SK-N-MC (cell line): ENCODE measurements around the gene TTC16.

Experiments used
- DNase-seq: peaks from one replicate; pipeline ENCODE4 v3.0.0-alpha.2; 2011; ENCODE audit warnings: low read depth, low spot score
- H3K27ac ChIP-seq: fragments of 200-600 bp; sonication (generic); 2 replicates; pipeline ENCODE4 v1.5.1; 2016; ENCODE audit warnings: mixed run types
- H3K36me3 ChIP-seq: fragments of 200-600 bp; sonication (generic); 2 replicates; pipeline ENCODE4 v1.6.1; 2017; ENCODE audit warnings: antibody characterized with exemption, low read length, mixed read lengths; ENCODE audit not compliant: insufficient read depth
- H3K4me3 ChIP-seq: fragments of 200-600 bp; sonication (generic); 2 replicates; pipeline ENCODE4 v1.5.1; 2016
- H3K9ac ChIP-seq: fragments of 200-600 bp; sonication (generic); 2 replicates; pipeline ENCODE4 v1.8.0; 2017; ENCODE audit warnings: mixed run types, mixed read lengths; ENCODE audit not compliant: insufficient read length
- H3K9me3 ChIP-seq: fragments of 200-600 bp; sonication (generic); 2 replicates; pipeline ENCODE4 v1.6.1; 2017; ENCODE audit warnings: low read depth, mild to moderate bottlenecking, antibody characterized with exemption, low read length, moderate library complexity, mixed read lengths
- EZH2 ChIP-seq: fragments of 200-600 bp; sonication (generic); IDR thresholded peaks from one replicate; pipeline ENCODE4 v1.6.1; 2017; ENCODE audit warnings: antibody characterized with exemption
- FOXP2 ChIP-seq: optimal IDR thresholded peaks from 2 replicates; pipeline ENCODE3; 2011; ENCODE audit warnings: mild to moderate bottlenecking, moderate library complexity; ENCODE audit not compliant: insufficient read depth; ENCODE audit errors: extremely low read length, control extremely low read depth
- POLR2AphosphoS5 ChIP-seq: IDR thresholded peaks from 2 replicates; pipeline ENCODE4 v1.6.1; 2012; ENCODE audit warnings: mild to moderate bottlenecking, low read depth, low read length, borderline replicate concordance

The TTC16 gene

DNA sequence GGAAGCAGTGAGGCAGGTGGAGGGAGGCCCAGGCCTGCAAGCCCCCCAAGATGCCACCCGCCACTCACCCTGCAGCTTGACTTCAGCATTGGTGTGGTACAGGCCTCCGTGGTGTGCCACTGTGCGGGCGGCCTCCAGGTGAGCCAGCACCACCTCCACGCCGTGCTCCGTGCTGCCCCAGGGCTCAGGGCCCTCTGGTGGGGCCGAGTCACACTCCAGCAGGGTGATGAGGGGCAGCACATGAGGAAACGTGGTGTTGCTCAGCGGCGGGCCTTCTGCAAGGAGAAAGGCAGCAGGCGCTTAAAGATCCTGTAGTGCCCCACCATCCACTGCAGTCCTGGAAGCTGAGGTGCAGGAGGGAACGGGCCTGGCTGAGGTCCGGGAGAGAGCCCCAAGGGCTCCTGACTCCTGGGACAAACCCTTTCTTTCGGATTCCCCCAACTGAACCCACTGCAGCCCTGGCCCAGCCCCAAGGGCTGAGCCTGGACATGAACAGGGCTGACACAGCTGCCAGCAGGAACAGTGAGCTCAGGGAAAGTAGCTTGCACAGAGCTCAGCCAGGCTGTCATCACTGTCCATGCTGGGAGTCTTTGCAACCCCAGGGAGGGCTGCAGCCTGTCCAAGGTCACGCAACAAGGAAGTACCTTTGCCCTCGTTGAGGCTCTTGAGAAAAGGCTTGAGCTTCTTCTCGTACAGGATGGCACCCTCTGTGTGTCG lies 23.9 kb downstream of the TTC16 start:
- no peak for TF ChIP-seq FOXP2
- TF ChIP-seq POLR2AphosphoS5: no peak
- TF ChIP-seq EZH2: no peak
- no peaks in the 10 kb centered on the region for H3K9me3 ChIP-seq
- H3K36me3 ChIP-seq: no peaks in the 10 kb centered on the region
- H3K4me3 ChIP-seq: no peak overlapping the region
- H3K9ac ChIP-seq: no peak overlapping the region
- DNase-seq: no peak
- no peak overlapping the region for H3K27ac ChIP-seq

DNA sequence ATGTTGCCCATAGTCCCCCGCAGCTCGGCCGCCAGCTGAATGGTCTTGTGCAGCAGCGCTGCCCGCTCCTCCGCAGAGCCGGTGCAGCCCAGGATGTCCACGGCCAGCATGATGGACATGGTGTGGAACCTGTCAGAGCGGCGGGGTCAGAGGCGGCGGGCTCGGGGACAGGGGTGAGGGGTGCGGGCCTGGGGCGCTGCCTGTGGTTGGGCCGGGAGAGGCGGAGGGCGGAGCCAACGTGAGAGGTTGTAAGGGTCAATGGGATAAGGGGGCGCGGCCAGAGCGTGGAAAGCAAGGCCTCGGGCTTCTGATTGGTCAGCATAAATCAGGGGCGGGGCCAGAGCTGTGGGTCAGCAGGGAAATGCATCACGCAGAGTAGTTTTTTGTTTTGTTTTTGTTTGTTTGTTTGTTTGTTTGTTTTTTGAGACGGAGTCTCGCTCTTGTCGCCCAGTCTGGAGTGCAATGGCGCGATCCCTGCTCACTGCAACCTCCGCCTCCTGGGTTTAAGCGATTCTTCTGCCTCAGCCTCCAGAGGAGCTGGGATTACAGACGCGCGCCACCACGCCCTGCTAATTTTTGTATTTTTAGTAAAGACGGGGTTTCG lies 26.1 kb downstream of the TTC16 start:
- no peak for DNase-seq
- H3K27ac ChIP-seq: no peak overlapping the region
- H3K9me3 ChIP-seq: no peaks in the 10 kb centered on the region
- H3K9ac ChIP-seq: no peak overlapping the region
- TF ChIP-seq FOXP2 (no peak), POLR2AphosphoS5 (no peak), EZH2 (no peak)
- H3K4me3 ChIP-seq: no peak overlapping the region
- H3K36me3 ChIP-seq: no peaks in the 10 kb centered on the region

DNA sequence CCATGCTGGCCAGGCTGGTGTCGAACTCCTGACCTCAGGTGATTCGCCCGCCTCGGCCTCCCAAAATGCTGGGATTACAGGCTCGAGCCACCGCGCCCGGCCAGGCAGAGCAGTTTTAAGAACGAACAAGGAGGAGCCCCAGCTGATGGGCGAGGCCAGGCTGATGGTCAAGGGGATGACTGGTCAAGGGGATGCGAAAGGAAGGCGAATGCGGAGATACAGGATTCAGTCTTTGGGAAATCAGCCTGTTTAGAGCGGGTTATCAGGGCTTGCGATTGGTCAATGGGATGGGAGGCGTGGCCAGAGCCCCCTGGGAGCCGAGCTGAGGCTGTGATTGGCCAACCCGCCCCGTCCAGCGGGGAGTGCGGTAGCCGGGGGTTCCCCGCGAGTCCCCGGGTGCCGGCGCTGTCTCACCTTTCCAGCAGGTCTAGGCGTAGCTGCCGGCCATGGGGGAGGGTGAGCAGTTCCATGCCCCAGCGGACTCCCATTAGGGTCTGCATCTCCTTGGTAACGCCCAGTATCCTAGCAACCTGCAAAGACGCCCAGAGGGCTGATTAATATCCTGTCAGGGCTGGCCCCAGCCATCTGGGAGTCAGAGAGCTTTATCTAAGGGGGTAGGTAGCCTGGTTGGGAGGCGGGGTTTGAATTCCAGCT lies 26.7 kb downstream of the TTC16 start:
- Histone ChIP-seq H3K9me3 (no peaks in the 10 kb centered on the region), H3K4me3 (no peak overlapping the region), H3K9ac (no peak overlapping the region), H3K27ac (no peak overlapping the region), H3K36me3 (no peaks in the 10 kb centered on the region)
- peak; percentile 16 for DNase-seq
- TF ChIP-seq EZH2 (no peak), FOXP2 (no peak), POLR2AphosphoS5 (no peak)

DNA sequence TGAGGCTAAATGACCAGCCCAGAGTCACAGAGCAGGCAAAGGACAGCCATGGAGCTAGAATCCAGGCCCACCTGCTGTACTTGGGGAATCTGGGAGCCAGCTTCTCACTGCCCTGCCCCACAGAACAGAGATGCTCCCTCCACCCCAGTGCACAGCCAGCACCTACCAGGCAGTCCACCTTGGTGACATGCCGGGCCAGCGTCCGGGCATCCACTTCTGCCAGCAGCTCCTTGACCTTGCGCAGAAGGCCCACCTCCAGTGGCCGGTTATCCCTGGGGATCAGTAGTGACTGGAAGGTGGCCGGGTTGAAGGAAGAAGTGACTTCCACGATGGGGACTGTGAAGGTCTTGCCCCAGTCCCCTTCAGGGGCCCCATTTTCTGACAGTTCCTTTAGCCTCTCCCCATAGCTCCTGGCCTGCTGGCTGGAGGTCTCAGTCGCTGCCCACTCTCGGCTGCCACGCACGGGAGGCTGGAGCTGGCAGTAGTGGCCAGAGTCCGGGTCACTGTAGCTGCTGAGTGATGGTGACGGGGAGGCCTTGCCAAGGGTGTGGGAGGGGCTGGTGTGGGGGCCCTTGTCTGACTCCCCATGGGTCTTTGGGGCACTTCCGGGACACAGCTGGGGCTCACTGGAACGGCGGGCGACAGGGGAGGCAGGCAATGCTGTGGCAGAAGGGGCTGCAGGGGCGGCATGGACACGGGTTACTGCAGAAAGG lies 28.7 kb downstream of the TTC16 start:
- Histone ChIP-seq H3K9me3 (no peaks in the 10 kb centered on the region), H3K9ac (no peak overlapping the region), H3K4me3 (no peak overlapping the region), H3K36me3 (no peaks in the 10 kb centered on the region), H3K27ac (no peak overlapping the region)
- TF ChIP-seq EZH2 (no peak), POLR2AphosphoS5 (no peak), FOXP2 (no peak)
- no peak for DNase-seq

DNA sequence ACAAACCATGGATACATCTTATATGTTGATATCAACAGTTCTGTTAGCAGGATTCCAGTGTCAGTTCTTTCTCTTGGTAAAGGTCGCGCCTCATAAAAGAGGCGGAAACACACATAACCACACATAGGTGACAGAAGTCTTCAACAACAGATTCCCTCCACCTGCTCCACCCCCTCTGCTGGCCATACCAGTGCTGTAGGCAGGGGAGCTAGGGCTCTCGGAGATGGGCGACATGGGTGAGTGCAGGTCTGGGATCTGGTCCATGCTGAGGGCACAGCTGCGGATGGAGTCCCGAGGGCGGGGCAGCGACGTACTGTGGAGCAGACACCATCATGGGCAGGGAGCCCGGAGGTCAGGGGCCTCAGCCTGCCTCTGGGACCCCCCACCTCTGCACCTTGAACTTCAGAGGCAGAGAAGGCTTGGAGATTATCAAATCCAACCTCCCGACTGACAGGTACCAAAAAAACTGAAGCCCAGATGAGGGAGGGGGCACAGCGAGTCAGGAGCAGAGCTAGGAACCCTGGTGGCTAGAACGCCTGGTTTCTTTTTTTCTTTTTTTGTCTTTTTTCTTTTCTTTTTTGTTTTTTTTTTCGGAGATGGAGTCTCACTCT lies 31.2 kb downstream of the TTC16 start:
- H3K9ac ChIP-seq: no peak overlapping the region
- no peaks in the 10 kb centered on the region for H3K9me3 ChIP-seq
- H3K4me3 ChIP-seq: no peak overlapping the region
- H3K36me3 ChIP-seq: no peaks in the 10 kb centered on the region
- DNase-seq: no peak
- no peak overlapping the region for H3K27ac ChIP-seq
- TF ChIP-seq EZH2 (no peak), POLR2AphosphoS5 (no peak), FOXP2 (no peak)

DNA sequence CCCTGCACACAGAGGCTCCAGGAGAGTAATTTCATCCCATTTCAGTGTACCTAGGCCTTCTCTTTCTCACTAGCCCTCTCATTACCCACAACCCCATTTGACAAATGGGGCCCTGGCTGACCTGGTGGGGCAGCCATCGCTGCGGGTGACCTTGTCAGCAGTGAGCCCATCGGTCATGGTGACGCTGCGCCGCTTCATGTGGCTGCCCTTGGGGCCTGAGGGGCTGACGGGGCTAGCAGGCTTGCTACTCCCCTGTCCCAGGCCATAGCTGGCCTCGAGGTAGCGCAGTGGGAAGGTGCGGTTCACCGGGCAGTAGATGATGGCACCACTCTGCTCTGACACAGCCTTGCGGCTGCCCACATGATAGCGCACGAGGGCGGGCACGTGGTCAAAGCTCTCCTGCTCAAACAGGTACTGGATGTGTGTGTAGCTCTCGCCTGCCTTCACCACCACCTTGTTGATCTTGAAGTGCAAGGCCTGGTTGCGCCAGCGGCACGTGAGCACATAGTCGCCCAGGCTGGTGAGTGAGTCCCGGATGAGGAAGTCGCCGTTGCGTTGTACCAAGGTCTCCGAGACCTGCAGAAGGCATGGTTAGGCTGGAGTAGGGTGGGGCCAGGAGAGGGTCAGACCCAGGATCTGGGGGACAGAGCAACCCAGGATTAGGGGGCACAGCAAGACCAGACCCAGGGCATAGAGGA lies 33.4 kb downstream of the TTC16 start:
- TF ChIP-seq EZH2: no peak
- no peak for TF ChIP-seq FOXP2
- TF ChIP-seq POLR2AphosphoS5: no peak
- Histone ChIP-seq H3K9me3 (no peaks in the 10 kb centered on the region), H3K27ac (no peak overlapping the region), H3K36me3 (no peaks in the 10 kb centered on the region), H3K4me3 (no peak overlapping the region), H3K9ac (no peak overlapping the region)
- no peak for DNase-seq

DNA sequence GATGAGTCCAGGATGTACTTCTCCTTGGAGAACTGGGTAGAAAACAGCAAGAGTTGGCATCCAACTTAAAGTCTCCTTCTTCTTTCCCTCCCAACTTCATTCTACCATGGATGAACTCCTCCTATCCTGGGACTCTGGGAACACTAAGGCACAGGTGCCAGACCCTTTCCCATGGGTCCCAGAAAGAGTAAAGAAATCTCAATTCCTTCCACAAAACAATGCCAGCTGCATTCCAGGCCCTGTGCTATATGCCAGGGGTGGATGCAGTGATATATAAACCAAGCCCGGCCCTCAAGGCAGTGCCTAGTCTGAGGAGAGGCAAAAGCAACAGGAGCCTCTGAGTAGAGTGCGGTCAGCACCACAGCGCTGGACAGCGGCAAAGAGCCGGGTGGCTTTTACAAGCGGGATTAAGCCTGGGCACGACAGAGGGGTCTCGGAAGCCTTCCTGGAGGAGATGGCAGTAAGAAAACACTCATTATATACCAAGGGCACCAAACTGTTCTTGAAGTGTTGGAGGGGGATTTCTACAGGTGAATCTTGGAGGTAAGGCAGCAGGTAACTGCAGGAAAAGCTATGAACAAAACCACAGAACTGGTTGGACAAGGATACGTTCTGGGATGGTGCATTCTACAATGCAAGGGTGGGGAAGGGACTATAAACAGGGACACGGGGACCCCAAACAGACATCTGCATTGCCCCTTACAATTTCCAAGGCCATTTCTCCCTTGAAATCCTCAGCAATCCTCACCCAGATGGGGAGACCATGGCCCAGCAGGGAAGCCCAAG lies 35.6 kb downstream of the TTC16 start:
- Histone ChIP-seq H3K27ac (no peak overlapping the region), H3K9me3 (no peaks in the 10 kb centered on the region), H3K9ac (no peak overlapping the region), H3K36me3 (no peaks in the 10 kb centered on the region), H3K4me3 (no peak overlapping the region)
- no peak for DNase-seq
- TF ChIP-seq POLR2AphosphoS5 (no peak), EZH2 (no peak), FOXP2 (no peak)

DNA sequence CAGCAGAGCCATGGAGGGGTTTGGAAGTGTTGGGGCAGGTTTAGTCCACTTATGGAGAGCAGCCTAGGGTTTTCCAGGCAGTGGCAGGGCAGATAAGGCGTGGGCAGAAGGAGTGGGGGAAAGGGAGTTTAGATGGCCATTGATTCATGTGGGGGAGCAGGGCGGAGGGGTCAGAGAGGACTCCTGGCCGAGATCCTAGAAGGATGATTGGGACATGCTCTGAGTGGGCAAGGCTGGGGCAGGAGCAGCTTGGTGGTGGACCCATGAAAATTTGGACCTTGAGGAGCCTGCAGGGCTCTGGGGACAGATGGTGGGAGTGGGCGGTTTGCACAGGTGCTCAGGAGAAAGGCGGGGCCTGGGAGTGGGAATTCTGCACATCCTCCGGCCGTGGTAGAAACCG lies 37.3 kb downstream of the TTC16 start:
- H3K36me3 ChIP-seq: no peaks in the 10 kb centered on the region
- H3K27ac ChIP-seq: no peak overlapping the region
- no peak overlapping the region for H3K4me3 ChIP-seq
- no peak for DNase-seq
- no peak for TF ChIP-seq POLR2AphosphoS5
- no peak for TF ChIP-seq FOXP2
- TF ChIP-seq EZH2: no peak
- H3K9me3 ChIP-seq: no peaks in the 10 kb centered on the region
- no peak overlapping the region for H3K9ac ChIP-seq
